Activated CD4-positive, alpha-beta T cell treated with anti-CD3 and anti-CD28 coated beads, Interleukin-10, Interleukin-2, amounts not matched to agents 100 ng/mL and 50 ng/mL, durations not matched to agents 16 hours and 8 hours (primary cell): Measurements from ENCODE around the gene ST3GAL3.
"Not testable (repeated sequence)": the region's sequence is repeated elsewhere in the genome, so short reads cannot be mapped to it uniquely, and the experiment has no call there.

Experiments used
- DNase-seq: peaks from one replicate; pipeline ENCODE4 v3.0.0-alpha.2; 2020

ST3GAL3 gene

GRCh38 chr1:43824795-43825194, 117.5 kb downstream of the ST3GAL3 start:
- DNase-seq, result no peak

- DNase-seq, result no peak
Measured at GRCh38 chr1:43828574-43828973, 121.2 kb downstream of the ST3GAL3 start.

- DNase-seq, result peak; percentile 27
Measured at GRCh38 chr1:43830802-43831201, 123.5 kb downstream of the ST3GAL3 start.

GRCh38 chr1:43831851-43832250, 124.5 kb downstream of the ST3GAL3 start:
- no peak for DNase-seq

GRCh38 chr1:43832255-43832654, 124.9 kb downstream of the ST3GAL3 start:
- DNase-seq, result peak; percentile 74

- DNase-seq, result no peak
Measured at GRCh38 chr1:43832998-43833397, 125.7 kb downstream of the ST3GAL3 start.

- not testable (repeated sequence) for DNase-seq
Measured at GRCh38 chr1:43833902-43834279, 126.6 kb downstream of the ST3GAL3 start.

GRCh38 chr1:43834280-43835081, 127.1 kb downstream of the ST3GAL3 start:
- no peak for DNase-seq

GRCh38 chr1:43835082-43836021, 128.0 kb downstream of the ST3GAL3 start:
- no peak for DNase-seq

GRCh38 chr1:43836267-43836951, 129.1 kb downstream of the ST3GAL3 start:
- peak; percentile 37 for DNase-seq

GRCh38 chr1:43839056-43839455, 131.7 kb downstream of the ST3GAL3 start:
- DNase-seq, result no peak

- no peak for DNase-seq
Measured at GRCh38 chr1:43841321-43842174, 134.2 kb downstream of the ST3GAL3 start.

GRCh38 chr1:43842175-43842498, 134.8 kb downstream of the ST3GAL3 start:
- DNase-seq, result no peak

GRCh38 chr1:43843684-43844083, 136.3 kb downstream of the ST3GAL3 start:
- no peak for DNase-seq

GRCh38 chr1:43844114-43844513, 136.8 kb downstream of the ST3GAL3 start:
- DNase-seq, result no peak

- peak; percentile 23 for DNase-seq
Measured at GRCh38 chr1:43847290-43847689, 140.0 kb downstream of the ST3GAL3 start.

GRCh38 chr1:43847882-43848281, 140.5 kb downstream of the ST3GAL3 start:
- DNase-seq, result no peak

- DNase-seq, result no peak
Measured at GRCh38 chr1:43849670-43850069, 142.3 kb downstream of the ST3GAL3 start.

- no peak for DNase-seq
Measured at GRCh38 chr1:43850591-43851233, 143.4 kb downstream of the ST3GAL3 start.

GRCh38 chr1:43851561-43852338, 144.4 kb downstream of the ST3GAL3 start:
- DNase-seq, result no peak
